Measurements from ENCODE around the gene PHF2.
A peak's percentile ranks its signal among the peaks of the same experiment; 100 is the strongest.

PHF2 gene

DNA sequence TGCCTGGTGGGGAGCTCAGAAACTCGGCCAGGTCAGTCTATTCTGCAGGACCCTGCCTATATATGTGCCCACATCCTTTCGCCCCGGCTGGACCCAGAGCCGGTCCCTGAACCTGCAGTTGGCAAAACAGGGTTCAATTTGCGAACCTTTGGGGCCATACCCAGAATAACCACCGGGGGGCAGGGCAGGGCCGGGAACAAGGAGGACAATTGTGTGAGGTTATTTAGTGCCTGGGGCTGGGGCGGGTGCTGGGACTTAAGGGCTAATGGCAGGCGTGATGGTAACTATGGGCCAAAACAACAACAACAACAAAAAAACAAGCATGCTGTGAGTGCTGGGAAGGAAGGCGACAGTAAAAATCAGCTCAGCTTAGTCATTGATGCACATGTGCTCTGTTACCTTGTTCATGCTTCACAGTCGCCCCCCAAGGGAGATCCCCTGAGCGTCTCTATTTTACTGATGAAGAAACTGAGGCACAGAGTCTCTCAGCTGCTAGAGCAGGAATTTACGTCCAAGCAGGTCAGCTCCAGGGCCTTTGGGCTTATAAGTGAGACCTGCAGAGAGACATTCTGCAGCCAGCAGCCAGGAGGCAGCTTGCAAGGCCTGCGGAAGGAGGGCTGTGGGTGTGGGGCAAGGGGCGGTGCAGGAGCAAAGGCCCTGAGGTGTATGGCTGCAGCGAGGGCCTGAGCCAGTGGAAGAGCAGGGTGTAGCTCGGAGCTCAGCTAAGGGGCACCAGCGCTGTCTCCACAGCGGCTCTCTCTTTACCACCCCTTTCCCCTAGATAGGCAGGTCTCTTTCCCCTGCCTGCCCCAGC lies 106.0 kb downstream of the PHF2 start:
- peak; percentile 22 for DNase-seq (ENCODE audit: extremely low read depth, low read depth)
- TF ChIP-seq, protein P1, sequence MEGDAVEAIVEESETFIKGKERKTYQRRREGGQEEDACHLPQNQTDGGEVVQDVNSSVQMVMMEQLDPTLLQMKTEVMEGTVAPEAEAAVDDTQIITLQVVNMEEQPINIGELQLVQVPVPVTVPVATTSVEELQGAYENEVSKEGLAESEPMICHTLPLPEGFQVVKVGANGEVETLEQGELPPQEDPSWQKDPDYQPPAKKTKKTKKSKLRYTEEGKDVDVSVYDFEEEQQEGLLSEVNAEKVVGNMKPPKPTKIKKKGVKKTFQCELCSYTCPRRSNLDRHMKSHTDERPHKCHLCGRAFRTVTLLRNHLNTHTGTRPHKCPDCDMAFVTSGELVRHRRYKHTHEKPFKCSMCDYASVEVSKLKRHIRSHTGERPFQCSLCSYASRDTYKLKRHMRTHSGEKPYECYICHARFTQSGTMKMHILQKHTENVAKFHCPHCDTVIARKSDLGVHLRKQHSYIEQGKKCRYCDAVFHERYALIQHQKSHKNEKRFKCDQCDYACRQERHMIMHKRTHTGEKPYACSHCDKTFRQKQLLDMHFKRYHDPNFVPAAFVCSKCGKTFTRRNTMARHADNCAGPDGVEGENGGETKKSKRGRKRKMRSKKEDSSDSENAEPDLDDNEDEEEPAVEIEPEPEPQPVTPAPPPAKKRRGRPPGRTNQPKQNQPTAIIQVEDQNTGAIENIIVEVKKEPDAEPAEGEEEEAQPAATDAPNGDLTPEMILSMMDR (IDR thresholded peaks at IDR 0.05; ENCODE audit: low read depth, low read length): peak; percentile 87

DNA sequence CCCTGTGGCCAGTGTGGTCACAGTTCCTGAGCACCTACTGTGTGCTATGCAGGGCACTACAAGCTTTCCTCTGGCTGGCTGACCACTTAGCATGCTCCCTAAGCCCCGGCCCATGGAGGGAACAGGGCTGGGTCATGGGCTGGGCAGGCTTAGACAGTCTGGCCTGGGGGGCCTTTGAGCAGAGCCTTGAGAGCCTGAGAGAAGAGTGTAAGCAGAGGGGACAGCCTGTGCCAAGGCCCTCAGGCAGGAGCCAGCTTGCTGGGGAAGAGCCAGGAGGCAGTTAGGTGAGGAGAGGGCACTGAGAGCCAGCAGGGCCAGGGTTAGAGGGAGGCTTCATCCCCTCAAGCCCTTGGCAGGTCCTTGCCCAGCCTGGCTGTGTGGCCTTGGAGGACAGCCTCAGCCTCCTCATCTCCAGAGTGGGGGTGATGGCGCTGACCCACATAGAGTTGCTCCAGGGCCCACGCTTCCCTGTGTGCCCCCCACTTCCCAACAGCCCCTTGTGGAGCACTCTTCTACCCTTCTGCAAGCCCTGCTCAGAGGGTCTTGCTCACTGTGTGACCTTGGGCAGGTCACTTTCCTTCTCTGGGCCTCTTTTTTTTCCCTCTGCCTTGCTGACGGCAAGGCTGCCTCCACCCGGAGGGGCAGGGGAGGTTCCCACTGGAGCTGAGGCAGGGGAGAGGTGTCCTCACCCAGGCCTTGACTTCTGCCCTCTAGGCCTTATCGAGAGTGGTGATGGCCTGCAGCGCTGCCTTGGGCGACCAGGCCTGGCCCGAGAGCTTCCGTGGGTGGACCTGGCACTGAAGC lies 107.1 kb downstream of the PHF2 start:
- TF ChIP-seq, protein P1 (IDR thresholded peaks at IDR 0.05; ENCODE audit: low read depth, low read length): no peak
- no peak for DNase-seq (ENCODE audit: extremely low read depth, low read depth)

DNA sequence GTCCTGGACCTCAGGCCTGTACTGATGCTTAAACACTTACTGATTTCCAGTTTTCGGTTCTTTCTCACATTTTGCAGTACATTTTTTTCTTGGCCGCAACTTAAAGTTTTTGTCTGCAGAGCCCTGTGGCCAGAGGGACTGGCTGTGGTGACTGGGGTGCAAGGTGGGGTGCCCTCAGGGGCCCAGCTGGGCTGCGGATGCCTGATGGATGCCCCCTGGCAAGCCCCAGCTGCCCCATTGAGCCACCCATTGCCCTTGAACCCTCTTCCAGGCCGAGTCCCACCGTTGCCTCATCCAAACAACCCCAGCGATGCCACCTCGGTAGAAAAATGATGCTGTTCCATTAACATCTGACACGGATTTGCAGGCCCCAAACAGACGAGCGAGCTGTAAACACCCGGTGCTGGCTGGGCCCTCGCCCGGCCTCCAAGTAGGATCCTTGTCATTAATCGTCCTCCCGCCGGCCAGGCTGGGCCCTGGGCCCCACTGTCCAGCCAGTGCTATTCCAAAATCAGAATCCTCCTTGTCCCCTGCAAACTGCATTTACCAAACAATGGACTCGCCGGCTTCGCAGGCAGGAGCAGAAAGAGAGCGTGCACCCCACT lies 107.9 kb downstream of the PHF2 start:
- DNase-seq (ENCODE audit: extremely low read depth, low read depth): no peak
- TF ChIP-seq, protein P1 (IDR thresholded peaks at IDR 0.05; ENCODE audit: low read depth, low read length): no peak

DNA sequence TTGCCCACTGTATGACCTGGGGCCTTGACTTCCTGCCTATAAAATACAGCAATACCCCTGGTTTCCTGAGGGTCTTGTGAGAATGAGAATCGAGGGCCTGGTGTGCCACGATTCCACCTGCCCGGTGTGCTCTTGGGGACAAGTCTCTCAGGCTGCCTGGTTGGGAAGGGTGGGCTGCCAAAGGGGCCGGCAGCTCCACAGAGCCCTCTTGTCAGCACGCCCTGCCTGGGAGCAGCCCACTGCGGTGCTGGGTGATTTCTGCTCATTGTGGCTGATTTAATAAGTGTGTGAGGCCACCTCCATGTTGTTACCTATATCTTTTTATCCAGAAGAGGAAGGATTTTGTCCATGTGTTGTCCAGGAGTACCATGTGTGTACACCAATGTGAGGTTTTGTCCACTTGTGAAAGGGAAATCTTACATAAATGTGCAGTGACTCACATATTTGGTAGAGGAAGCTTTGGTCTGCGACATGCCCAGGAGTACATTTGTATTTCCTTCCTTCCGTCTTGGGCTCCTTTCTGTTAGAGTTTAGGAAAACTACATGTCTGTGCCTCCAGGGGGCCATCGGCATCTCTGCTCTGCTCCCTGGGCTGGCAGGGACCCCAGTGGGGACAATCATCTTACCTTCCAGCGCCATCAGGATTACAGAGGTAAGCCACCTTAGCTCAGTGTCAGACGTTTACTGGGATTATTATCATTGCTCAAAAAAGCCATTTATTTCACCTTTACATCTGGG lies 108.6 kb downstream of the PHF2 start:
- TF ChIP-seq, protein P1 (IDR thresholded peaks at IDR 0.05; ENCODE audit: low read depth, low read length): peak; percentile 23
- DNase-seq (ENCODE audit: extremely low read depth, low read depth): no peak

DNA sequence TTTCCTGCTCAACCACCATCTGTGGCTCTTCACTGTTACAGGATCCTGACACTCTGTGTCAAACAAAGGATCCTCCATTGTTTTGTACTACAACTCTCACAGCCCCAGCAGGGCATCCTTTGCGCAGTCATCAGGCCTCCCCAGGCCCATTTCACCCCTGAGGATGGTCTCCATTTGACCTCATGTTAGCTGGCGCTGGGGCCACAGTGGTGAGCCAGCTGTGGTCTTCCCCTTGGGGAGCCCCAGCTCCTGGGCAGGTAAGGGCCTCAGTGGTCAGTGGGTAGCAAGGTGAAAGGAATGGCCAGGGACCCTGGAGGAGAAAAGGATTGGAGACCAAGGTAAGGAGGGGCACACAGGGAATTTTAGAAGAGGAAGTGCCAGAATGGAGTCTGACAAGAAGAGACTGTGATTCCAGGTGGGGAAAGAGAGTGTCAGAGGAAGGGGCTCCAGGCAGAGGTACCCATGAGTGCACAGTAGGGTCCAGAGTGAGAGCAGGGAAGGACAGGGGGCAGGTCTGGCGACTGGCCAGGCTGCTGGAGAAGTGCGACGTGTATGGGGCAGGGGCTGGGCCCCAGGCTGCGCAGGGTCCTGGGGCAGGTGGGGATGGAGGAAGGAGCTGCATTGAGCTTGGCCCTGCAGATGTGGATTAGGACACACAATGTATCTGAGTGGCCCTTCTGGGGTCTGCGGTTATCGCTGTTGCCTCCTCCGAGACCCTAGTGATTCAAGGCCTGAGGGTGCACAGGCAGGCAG lies 109.9 kb downstream of the PHF2 start:
- TF ChIP-seq, protein P1 (IDR thresholded peaks at IDR 0.05; ENCODE audit: low read depth, low read length): no peak
- no peak for DNase-seq (ENCODE audit: extremely low read depth, low read depth)

DNA sequence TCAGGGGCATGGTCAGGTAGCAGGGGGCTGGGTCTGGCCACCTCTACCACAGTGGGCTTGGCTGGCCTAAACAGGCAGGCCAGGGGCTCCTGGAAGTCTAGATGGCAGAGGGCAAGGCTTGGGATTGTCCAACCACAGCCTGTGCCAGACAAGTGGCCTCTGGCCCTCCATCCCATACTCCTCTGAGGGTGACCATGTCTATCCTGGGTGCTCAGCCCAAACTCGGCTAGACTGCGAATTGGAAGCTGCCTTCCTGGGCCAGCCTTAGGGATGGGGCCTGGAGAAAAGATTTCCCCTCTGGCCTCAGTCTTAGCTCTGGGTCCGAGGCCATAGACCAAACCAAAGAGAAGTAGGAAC lies 110.5 kb downstream of the PHF2 start:
- no peak for DNase-seq (ENCODE audit: extremely low read depth, low read depth)
- TF ChIP-seq, protein P1 (IDR thresholded peaks at IDR 0.05; ENCODE audit: low read depth, low read length): no peak

Data from AG09319 (cell line).